K562 (cell line): ENCODE data around the gene ECE2. TPM values are rescaled to one million over a fixed set of nuclear protein-coding genes. Genes with fewer than 3 reads are reported as not detected.

Experiments used
- ATAC-seq: fragments of 200-7000 bp; cut with Tn5 transposase; 3 replicates; pipeline ENCODE4 v1.9.1; 2020; ENCODE audit warnings: moderate library complexity
- BruUV-seq: library from RNA; stranded (reverse); fragments of 400-500 nt; replicated peaks from 2 replicates; lab custom pipeline; 2021; lab: Mats Ljungman, UMichigan
- CTCF ChIA-PET: fragments of 300-600 bp; formaldehyde crosslinking; extraction: SDS; loops from one replicate; lab custom pipeline; 2021; ENCODE audit warnings: low intra/inter-chr PET ratio; lab: Yijun Ruan, JAX
- POLR2A ChIA-PET: fragments of 300-600, 350-650 bp; sonication (Branson Sonifier 250); formaldehyde crosslinking; extraction: SDS; loops from one replicate; lab custom pipeline; 2021; ENCODE audit warnings: antibody characterized with exemption, inconsistent platforms; lab: Yijun Ruan, JAX
- DNase-seq, 4 experiments: peaks; one replicate each; pipeline versions ENCODE4 v3.0.0 to v3.0.0-alpha.2; 2011 to 2018; ENCODE audit warnings: low spot score in 3 of 4, mixed read lengths in 3 of 4; ENCODE audit errors: extremely low read depth in 1 of 4
- FAIRE-seq: peaks from 2 replicates; lab custom pipeline; 2011; peaks lifted over from hg19 to GRCh38; lab: Jason Lieb, UNC
- H2AFZ ChIP-seq: 2 replicates; pipeline ENCODE4 v1.6.0; 2011; ENCODE audit warnings: low read depth, low read length, control low read depth, inconsistent platforms
- H3K27ac ChIP-seq: fragments of 200-600 bp; 3 replicates; pipeline ENCODE4 v1.8.0; 2011; ENCODE audit warnings: low read depth, mild to moderate bottlenecking, control low read depth, inconsistent platforms, low read length, moderate library complexity, mixed read lengths; ENCODE audit errors: extremely low read depth
- H3K27me3 ChIP-seq, 2 experiments: fragments of 300-600 bp in 1 of 2; 2 replicates in 1 of 2; 3 replicates in 1 of 2; pipeline versions ENCODE4 v1.6.0 to v1.8.0; 2011; ENCODE audit warnings: inconsistent platforms in 2 of 2, low read length in 2 of 2, mild to moderate bottlenecking in 1 of 2, mixed read lengths in 1 of 2, moderate library complexity in 1 of 2; ENCODE audit not compliant: control insufficient read depth in 2 of 2, insufficient read depth in 2 of 2
- H3K36me3 ChIP-seq: fragments of 300-600 bp; 3 replicates; pipeline ENCODE4 v1.8.0; 2011; ENCODE audit warnings: mild to moderate bottlenecking, low read length, inconsistent platforms; ENCODE audit not compliant: control insufficient read depth, insufficient read depth
- H3K4me1 ChIP-seq, 2 experiments: fragments of 200-600 bp in 1 of 2; replicated peaks in 1 of 2; 2 replicates in 1 of 2; 3 replicates in 1 of 2; pipeline versions ENCODE4 v1.5.1 to v1.8.0; 2011; ENCODE audit warnings: inconsistent platforms in 2 of 2, low read length in 2 of 2, mild to moderate bottlenecking in 1 of 2, mixed read lengths in 1 of 2, moderate library complexity in 1 of 2; ENCODE audit not compliant: control insufficient read depth in 2 of 2, insufficient read depth in 2 of 2
- H3K4me2 ChIP-seq: 2 replicates; pipeline ENCODE4 v1.6.1; 2011; ENCODE audit warnings: low read length, control low read depth, inconsistent platforms, mixed read lengths; ENCODE audit not compliant: insufficient read depth
- H3K4me3 ChIP-seq: fragments of 200-600 bp; sonication (generic), shearing (Covaris generic); 2 replicates; pipeline ENCODE4 v1.5.1; 2016; ENCODE audit warnings: control low read depth, inconsistent platforms
- H3K79me2 ChIP-seq: fragments of 200-600 bp; 3 replicates; pipeline ENCODE4 v1.8.0; 2011; ENCODE audit warnings: low read length, inconsistent platforms; ENCODE audit not compliant: control insufficient read depth, insufficient read depth
- H3K9ac ChIP-seq, 2 experiments: 2 replicates each; pipeline versions ENCODE4 v1.6.0 to v1.6.1; 2011; ENCODE audit warnings: low read depth in 2 of 2, low read length in 2 of 2, control low read depth in 1 of 2, inconsistent platforms in 1 of 2, mild to moderate bottlenecking in 1 of 2, mixed read lengths in 1 of 2; ENCODE audit not compliant: insufficient read depth in 1 of 2
- H3K9me1 ChIP-seq: one replicate; pipeline ENCODE4 v1.6.0; 2011; ENCODE audit warnings: inconsistent platforms, mild to moderate bottlenecking, low read length, moderate library complexity; ENCODE audit not compliant: control insufficient read depth, insufficient read depth
- H3K9me3 ChIP-seq: replicated peaks from 2 replicates; pipeline ENCODE4 v1.5.1; 2011; ENCODE audit warnings: low read depth, low read length, inconsistent platforms; ENCODE audit not compliant: control insufficient read depth, insufficient read depth
- H4K20me1 ChIP-seq: replicated peaks from 2 replicates; pipeline ENCODE4 v1.6.1; 2011; ENCODE audit warnings: low read length, inconsistent platforms, mixed read lengths; ENCODE audit not compliant: control insufficient read depth, insufficient read depth
- ARNT ChIP-seq, 2 experiments: fragments of 450-650 bp; IDR thresholded peaks; 2 replicates each; pipeline ENCODE4 v1.6.1; 2016; ENCODE audit warnings: mild to moderate bottlenecking in 1 of 2
- BMI1 ChIP-seq: fragments of 150-350 bp; IDR thresholded peaks from 2 replicates; pipeline ENCODE4 v1.6.1; 2014; ENCODE audit warnings: low read length
- CHD4 ChIP-seq: fragments of 200-600 bp; sonication (generic); IDR thresholded peaks from 3 replicates; pipeline ENCODE4 v1.6.1; 2012; ENCODE audit warnings: low read depth, mild to moderate bottlenecking, mixed read lengths, low read length, inconsistent platforms; ENCODE audit not compliant: insufficient read depth, insufficient replicate concordance, poor library complexity, severe bottlenecking
- HDAC1 ChIP-seq, 2 experiments: fragments of 450-650 bp; IDR thresholded peaks; 2 replicates each; pipeline ENCODE4 v1.6.1; 2016 to 2017; ENCODE audit warnings: inconsistent platforms in 1 of 2, mild to moderate bottlenecking in 1 of 2, moderate library complexity in 1 of 2
- HINFP ChIP-seq: fragments of 450-650 bp; conservative IDR thresholded peaks from 2 replicates; pipeline ENCODE4 v1.6.1; 2016; ENCODE audit warnings: missing genetic modification characterization, low read depth, mild to moderate bottlenecking, control low read depth, missing compliant biosample characterization
- PCBP2 ChIP-seq: fragments of 200-400 bp; formaldehyde crosslinking; IDR thresholded peaks from 2 replicates; pipeline ENCODE4 v1.6.1; 2018; ENCODE audit warnings: low read length, low read depth, mild to moderate bottlenecking, moderate library complexity; ENCODE audit not compliant: poor library complexity, severe bottlenecking
- RBFOX2 ChIP-seq: fragments of 200-400 bp; formaldehyde crosslinking; IDR thresholded peaks from 2 replicates; pipeline ENCODE4 v1.6.1; 2017; ENCODE audit warnings: low read depth, mild to moderate bottlenecking, low read length, moderate library complexity
- RHOXF2B ChIP-seq: fragments of 250-450 bp; sonication (Bioruptor Pico); conservative IDR thresholded peaks from 2 replicates; pipeline ENCODE4 v1.5.1; 2021
- STAG1 ChIP-seq: sonication (generic); formaldehyde crosslinking; IDR thresholded peaks from 2 replicates; pipeline ENCODE4 v1.5.0; 2020; ENCODE audit warnings: missing genetic modification reagents, borderline replicate concordance
- TCF7 ChIP-seq: sonication (generic); IDR thresholded peaks from 2 replicates; pipeline ENCODE4 v1.6.1; 2016; ENCODE audit warnings: antibody characterized with exemption, borderline replicate concordance
- ZFPM2 ChIP-seq: fragments of 250-450 bp; sonication (Bioruptor Pico); IDR thresholded peaks from 2 replicates; pipeline ENCODE4 v1.5.1; 2022; ENCODE audit warnings: mild to moderate bottlenecking
- ZNF764 ChIP-seq: fragments of 250-450 bp; sonication (Bioruptor Pico); IDR thresholded peaks from 2 replicates; pipeline ENCODE4 v1.4.0; 2020; ENCODE audit warnings: low read depth, mild to moderate bottlenecking, moderate library complexity
- WGBS: fragments of 100-300 bp; shearing (Covaris generic); methylation state at CpG from one replicate; pipeline ENCODE4 v1.1.6; 2016; ENCODE audit warnings: low coverage, mixed read lengths; ENCODE audit not compliant: insufficient coverage; ENCODE audit errors: missing lambda C conversion rate; 5-methylcytosine and 5-hydroxymethylcytosine counted together
- in situ Hi-C: fragments of 300-500 bp; cut with MboI; formaldehyde crosslinking; loops from 4 replicates; pipeline ENCODE4 v1.15.0; 2018; ENCODE audit warnings: inconsistent platforms, mixed read lengths
- intact Hi-C: fragments of 100-400 bp; cut with micrococcal nuclease; formaldehyde crosslinking; loops from 2 replicates; pipeline ENCODE4 v1.14.2; 2022
- polyA plus RNA-seq, 8 experiments: library from polyadenylated mRNA; depleted of rRNA in 4 of 8; stranded (reverse) in 5 of 8; unstranded in 3 of 8; fragments of >200 nt; fragmentation: Nextera tagmentation in 2 of 8; fragmentation: Illumina TruSeq in 1 of 8; extraction: Ambion mirVana in 2 of 8; extraction: Trizol in 1 of 8; gene quantifications; 2 replicates each; pipeline versions ENCODE4 v1.2.1 to v1.2.3, GENCODE V29; 2011 to 2014; ENCODE audit warnings: inconsistent platforms in 1 of 8, missing spikeins in 1 of 8
- total RNA-seq, 7 experiments: library from RNA; depleted of rRNA in 6 of 7; stranded (reverse); fragments of >200 nt in 6 of 7; fragmentation: Illumina TruSeq in 2 of 7; extraction: Trizol in 2 of 7; gene quantifications; 2 replicates each; pipeline versions ENCODE4 v1.2.1 to v1.2.3, GENCODE V29; 2011 to 2021; ENCODE audit warnings: low replicate concordance in 1 of 7
- TF ChIP-seq, protein P1 (sequence below): fragments of 450-650 bp; formaldehyde crosslinking; IDR thresholded peaks from 2 replicates; pipeline ENCODE4 v1.4.0; 2020; ENCODE audit warnings: mild to moderate bottlenecking, moderate library complexity
- TF ChIP-seq, protein P2 (sequence below): fragments of 250-450 bp; sonication (Bioruptor Pico); IDR thresholded peaks from 2 replicates; pipeline ENCODE4 v1.9.0; 2021; ENCODE audit warnings: mild to moderate bottlenecking, inconsistent platforms
- TF ChIP-seq, protein P3 (sequence below): fragments of 250-450 bp; sonication (Bioruptor Pico); IDR thresholded peaks from 2 replicates; pipeline ENCODE4 v1.8.0; 2021; ENCODE audit warnings: moderate library complexity, mild to moderate bottlenecking, inconsistent platforms

Gene ECE2
- total and polyA plus RNA-seq, 9 of the 15 experiments (the other 6 are each of a cell fraction or from before 2014, with no cell fraction given) = not detected

DNA sequence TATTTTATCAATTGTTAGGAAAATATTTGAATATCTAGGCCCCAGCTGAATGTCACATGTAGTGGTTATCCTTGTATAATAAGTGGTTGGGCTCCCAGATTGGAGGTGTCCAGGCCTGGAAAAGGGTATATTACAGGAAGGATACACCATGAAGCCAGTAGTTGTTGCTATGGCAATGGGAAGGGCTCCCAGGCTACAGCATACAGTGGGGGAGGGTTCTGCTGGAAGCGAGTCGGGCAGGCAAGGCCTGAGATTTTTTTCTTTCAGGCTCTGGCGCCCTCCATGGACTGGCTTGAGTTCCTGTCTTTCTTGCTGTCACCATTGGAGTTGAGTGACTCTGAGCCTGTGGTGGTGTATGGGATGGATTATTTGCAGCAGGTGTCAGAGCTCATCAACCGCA lies 8.9 kb downstream of the ECE2 start:
- Histone ChIP-seq H3K9me3 (no peaks in the 10 kb centered on the region), H3K27me3 (peaks cover 25 to 55% of the 10 kb centered on the region in 2 experiments), H3K27ac (no peak overlapping the region), H2AFZ (no peak overlapping the region), H4K20me1 (peaks cover 12% of the 10 kb centered on the region; the same call in 1 of the 2 replicates), H3K9me1 (no peaks in the 10 kb centered on the region), H3K4me3 (no peak overlapping the region), H3K4me1 (no peaks in the 10 kb centered on the region; a peak in 1 of 5 replicates), H3K4me2 (no peak overlapping the region), H3K9ac (no peak overlapping the region), H3K36me3 (no peaks in the 10 kb centered on the region), H3K79me2 (no peaks in the 10 kb centered on the region)
- no TSS peak for BruUV-seq
- in situ Hi-C loops (loop anchor here (5.0 kb wide), 1 partner anchor 392 kb away; no protein-coding TSS in a partner anchor), intact Hi-C loops (loop anchor here (1.0 to 5.0 kb wide), 4 partner anchors 34 to 242 kb away; no protein-coding TSS in a partner anchor)
- ATAC-seq (peak; percentile 90), FAIRE-seq (peak; percentile 91), DNase-seq (peak; percentile 74 to 79 (median 76))
- POLR2A ChIA-PET = interaction anchor here (0.7 kb wide), 1 partner anchor 98 kb away, joined by 3 read pairs; no protein-coding TSS in a partner anchor
- CTCF ChIA-PET = interaction anchor here (0.9 kb wide), 1 partner anchor 390 kb away, joined by 6 read pairs; no protein-coding TSS in a partner anchor
- WGBS = 0% methylated on average over 4 of the region's 4 CpGs
- TF ChIP-seq, protein P1, sequence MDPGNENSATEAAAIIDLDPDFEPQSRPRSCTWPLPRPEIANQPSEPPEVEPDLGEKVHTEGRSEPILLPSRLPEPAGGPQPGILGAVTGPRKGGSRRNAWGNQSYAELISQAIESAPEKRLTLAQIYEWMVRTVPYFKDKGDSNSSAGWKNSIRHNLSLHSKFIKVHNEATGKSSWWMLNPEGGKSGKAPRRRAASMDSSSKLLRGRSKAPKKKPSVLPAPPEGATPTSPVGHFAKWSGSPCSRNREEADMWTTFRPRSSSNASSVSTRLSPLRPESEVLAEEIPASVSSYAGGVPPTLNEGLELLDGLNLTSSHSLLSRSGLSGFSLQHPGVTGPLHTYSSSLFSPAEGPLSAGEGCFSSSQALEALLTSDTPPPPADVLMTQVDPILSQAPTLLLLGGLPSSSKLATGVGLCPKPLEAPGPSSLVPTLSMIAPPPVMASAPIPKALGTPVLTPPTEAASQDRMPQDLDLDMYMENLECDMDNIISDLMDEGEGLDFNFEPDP (CRISPR knock-in tag) = no peak
- TF ChIP-seq HDAC1 (IDR thresholded peaks at IDR 0.05) (no peak), TCF7 (no peak), ZFPM2 (no peak), RHOXF2B (CRISPR knock-in tag) (no peak), RBFOX2 (no peak), ARNT (IDR thresholded peaks at IDR 0.05) (no peak), STAG1 (peak; percentile 80; the same call in 1 of the 2 replicates), ZNF764 (no peak), CHD4 (no peak), BMI1 (0 out of 2 replicates have a peak, but pooled peaks have one; percentile 36), PCBP2 (no peak), HINFP (tag) (no peak)
- TF ChIP-seq, protein P2, sequence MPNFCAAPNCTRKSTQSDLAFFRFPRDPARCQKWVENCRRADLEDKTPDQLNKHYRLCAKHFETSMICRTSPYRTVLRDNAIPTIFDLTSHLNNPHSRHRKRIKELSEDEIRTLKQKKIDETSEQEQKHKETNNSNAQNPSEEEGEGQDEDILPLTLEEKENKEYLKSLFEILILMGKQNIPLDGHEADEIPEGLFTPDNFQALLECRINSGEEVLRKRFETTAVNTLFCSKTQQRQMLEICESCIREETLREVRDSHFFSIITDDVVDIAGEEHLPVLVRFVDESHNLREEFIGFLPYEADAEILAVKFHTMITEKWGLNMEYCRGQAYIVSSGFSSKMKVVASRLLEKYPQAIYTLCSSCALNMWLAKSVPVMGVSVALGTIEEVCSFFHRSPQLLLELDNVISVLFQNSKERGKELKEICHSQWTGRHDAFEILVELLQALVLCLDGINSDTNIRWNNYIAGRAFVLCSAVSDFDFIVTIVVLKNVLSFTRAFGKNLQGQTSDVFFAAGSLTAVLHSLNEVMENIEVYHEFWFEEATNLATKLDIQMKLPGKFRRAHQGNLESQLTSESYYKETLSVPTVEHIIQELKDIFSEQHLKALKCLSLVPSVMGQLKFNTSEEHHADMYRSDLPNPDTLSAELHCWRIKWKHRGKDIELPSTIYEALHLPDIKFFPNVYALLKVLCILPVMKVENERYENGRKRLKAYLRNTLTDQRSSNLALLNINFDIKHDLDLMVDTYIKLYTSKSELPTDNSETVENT (CRISPR knock-in tag) = no peak
- TF ChIP-seq, protein P3, sequence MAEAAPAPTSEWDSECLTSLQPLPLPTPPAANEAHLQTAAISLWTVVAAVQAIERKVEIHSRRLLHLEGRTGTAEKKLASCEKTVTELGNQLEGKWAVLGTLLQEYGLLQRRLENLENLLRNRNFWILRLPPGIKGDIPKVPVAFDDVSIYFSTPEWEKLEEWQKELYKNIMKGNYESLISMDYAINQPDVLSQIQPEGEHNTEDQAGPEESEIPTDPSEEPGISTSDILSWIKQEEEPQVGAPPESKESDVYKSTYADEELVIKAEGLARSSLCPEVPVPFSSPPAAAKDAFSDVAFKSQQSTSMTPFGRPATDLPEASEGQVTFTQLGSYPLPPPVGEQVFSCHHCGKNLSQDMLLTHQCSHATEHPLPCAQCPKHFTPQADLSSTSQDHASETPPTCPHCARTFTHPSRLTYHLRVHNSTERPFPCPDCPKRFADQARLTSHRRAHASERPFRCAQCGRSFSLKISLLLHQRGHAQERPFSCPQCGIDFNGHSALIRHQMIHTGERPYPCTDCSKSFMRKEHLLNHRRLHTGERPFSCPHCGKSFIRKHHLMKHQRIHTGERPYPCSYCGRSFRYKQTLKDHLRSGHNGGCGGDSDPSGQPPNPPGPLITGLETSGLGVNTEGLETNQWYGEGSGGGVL (CRISPR knock-in tag) = no peak
